GM21576 (cell line): Measurements from ENCODE around the gene UST.
"Not testable (repeated sequence)": the region's sequence is repeated elsewhere in the genome, so short reads cannot be mapped to it uniquely, and the experiment has no call there.

Experiments
- ATAC-seq: cut with Tn5 transposase; IDR thresholded peaks from one replicate; pipeline ENCODE4 v1.9.1; 2021; ENCODE audit warnings: mild to moderate bottlenecking, moderate library complexity; ENCODE audit not compliant: unreplicated experiment

UST gene

DNA sequence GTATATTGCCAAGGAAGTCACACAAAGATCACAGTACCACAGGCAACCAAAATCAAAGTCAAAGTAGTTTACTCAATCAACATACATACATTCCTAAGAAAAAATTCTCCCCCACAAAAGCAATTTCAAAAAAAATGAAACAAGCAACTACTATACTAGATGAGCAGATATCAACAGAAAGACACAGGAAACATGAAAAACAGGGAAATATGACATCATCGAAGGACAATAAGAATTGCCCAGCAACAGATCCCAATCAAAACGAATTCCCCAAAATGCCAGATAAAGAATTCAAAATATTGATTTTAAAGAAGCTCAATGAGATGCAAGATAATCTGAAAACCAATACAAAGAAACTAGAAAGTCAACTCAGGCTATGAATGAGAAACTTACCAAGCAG lies 351.0 kb downstream of the UST start:
- ATAC-seq = no peak

DNA sequence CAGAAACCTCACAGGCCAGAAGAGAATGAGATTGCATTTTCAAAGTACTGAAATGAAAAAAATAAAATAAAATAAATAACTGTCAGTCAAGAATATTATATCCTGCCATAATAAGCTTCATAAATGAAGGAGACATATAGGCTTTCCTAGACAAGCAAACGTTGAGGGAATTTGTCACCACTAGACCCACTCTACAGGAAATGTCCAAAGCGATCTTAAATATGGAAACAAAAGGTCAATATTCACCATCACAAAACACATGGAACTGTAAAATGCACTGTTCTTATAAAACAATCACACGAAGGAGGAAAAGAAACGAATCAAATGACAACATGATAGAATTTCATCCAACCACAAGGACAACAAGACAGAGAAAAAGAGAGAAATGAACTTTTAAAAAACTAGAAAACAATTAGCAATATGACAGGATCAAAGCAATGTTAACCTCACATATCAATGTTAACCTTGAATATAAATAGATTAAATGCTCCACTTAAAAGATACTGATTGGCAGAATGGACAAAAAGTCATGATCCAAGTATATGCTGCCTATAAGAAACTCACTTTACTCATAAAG lies 352.0 kb downstream of the UST start:
- no peak for ATAC-seq

- ATAC-seq = no peak
Observed at GRCh38 chr6:149102324-149102723, 355.5 kb downstream of the UST start.

GRCh38 chr6:149103950-149104349 lies 357.1 kb downstream of the UST start:
- not testable (repeated sequence) for ATAC-seq

DNA sequence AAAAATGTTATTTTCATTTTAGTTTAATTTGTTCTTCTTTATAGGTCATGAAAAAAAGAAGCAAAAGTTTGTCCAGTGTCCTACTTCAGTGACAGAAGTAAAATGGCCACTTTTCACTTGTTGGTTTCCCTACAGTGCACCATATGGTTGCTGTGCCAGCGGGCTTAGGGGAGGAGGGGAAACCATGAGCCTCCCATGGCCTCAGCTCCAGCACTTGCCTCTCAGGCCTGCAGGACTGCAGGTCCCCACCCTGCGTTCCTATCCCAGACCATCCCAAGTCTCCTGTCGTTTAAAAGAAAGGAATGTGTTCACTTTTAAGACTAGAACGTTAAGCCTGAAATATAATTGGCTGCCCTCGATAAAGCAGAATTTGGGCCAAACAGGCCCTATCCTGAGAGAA lies 360.7 kb downstream of the UST start:
- ATAC-seq = no peak

GRCh38 chr6:149108038-149108748 lies 361.4 kb downstream of the UST start:
- no peak for ATAC-seq

DNA sequence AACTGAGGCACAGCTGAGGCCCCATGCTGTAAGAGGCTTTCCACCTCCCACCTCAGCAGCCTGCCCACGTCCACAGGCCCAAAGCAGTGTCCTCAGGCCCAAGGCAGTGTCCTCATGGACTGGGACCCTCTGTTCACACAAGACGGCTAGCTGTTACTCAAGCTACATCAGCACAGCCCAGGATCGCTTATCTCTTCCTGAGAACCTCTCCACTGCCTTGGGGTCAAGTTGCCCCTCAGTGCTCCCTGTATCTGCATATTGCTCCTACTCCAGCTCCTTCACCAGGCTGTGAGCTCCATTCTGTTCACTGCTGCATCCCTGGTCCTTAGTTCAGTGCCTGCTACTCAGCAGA lies 361.9 kb downstream of the UST start:
- no peak for ATAC-seq

GRCh38 chr6:149109397-149110070 lies 362.7 kb downstream of the UST start:
- no peak for ATAC-seq

DNA sequence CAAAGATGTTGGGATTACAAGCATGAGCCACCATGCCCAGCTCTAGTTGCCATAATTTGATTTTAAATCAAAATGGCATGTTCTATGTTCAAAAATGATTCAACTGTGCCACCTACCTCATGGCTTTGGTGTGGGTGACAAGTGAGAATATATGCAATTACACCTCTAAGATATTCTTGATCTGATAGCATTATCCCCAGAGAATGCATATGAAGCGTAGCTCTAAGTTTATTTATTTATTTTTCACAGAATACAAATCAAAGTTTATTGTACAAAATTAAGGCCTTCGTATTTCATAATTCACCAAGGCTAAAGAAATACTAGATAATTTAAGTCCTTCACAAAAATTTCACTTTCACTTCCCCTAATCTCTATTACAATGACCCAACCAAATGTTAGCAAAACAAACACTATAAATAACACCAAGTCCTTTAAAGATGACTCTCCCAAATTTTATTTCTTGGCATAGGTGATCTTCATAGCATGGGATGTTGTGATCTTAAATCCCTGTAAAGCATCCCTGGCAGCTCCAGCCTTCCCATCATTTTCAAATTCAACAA lies 364.8 kb downstream of the UST start:
- ATAC-seq = peak; percentile 43

DNA sequence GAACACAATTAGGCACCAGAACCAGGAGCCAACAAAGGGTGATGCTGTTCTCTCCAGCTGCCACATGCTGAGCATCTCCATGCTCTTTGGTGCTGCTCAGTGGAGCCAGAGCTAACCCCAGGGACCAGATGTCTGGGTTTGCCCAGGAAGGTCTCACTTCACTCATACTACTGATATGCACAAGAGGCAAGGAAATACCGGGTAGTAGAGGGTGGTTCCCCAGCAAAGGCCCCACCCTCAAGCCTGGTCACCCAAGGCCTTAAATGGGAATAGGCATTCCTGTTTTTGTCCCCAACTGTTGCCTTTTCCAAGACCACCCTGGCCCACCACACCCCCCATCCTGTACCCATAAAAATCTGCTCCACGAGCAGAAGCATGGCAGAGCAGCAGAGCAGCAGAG lies 366.1 kb downstream of the UST start:
- peak; percentile 54 for ATAC-seq

GRCh38 chr6:149114167-149114566 lies 367.3 kb downstream of the UST start:
- no peak for ATAC-seq

DNA sequence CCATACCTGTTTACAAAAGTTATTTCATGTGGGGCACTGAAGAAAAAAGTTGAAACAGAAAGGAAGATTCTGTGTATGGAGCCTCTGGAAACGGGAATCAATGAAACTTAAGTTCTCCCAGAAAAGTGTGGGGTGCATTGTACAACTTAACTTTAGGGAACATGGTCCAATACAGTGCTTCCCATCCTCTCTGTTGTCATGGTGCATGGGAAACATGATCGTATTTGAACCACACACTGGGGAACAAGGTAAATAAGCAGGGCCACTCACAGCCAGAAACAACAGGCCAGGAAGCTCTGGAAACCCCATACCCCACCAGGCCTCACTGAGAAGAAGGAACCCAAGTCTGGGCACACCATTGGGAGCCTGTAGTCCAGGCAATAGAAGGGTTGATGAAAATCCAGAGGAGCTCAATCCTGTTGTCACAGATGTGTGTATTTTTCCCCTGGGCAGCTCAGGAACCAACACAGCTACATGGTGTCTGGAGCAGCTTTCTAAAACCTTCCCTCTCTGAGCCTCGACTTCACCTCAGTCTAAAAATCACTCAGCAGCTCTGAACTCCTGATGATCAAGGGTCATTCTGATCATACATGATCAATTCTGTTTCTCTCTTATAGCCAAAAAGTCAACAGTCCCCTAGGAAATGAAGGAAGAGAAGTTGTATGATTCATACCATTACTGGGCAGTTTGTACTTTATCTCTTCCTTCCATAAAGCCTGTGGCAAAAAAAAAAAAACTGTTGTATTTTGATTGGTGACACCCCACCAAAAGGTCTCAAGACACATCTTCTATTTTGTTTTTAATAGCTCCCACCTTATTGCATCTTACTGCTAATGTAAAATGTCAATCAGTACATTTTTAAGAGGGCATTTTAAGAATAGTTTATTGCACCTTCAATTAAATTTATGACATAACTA lies 372.2 kb downstream of the UST start:
- no peak for ATAC-seq

DNA sequence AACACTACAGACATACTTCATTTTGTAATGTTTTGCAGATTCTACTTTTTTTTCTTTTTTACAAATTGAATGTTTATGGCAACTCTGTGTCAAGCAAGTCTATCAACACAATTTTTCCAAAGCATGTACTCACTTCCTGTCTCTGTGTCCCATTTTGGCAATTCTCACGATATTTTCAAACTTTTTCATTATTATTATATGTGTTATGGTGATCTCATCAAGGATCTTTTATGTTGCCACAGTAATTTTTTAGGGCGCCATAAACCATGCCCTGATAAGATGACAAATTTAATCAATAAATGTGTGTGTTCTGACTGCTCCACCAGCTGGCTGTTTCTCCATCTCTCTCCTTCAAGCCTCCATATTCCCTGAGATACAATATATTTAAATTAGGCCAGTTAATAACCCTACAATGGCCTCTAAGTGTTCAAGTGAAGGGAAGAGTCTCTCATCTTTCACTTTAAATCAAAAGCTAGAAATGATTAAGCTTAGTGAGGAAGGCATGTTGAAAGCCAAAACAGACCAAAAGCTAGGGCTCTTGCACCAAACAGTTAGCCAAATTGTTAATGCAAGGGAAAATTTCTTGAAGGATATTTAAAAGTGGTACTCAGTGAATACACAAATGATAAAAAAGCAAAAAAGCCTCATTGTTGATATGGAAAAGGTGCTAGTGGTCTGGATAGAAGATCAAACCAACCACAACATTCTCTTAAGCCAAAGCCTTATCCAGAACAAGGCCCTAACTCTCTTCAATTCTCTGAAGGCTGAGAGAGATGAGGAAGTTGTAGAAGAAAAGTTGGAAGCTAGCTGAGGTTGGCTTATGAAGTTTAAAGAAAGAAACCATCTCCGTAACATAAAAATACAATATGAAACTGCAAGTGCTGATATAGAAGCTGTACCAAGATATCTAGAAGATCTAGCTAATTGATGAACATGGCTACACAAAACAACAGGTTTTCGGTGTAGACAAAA lies 376.3 kb downstream of the UST start:
- ATAC-seq = no peak

DNA sequence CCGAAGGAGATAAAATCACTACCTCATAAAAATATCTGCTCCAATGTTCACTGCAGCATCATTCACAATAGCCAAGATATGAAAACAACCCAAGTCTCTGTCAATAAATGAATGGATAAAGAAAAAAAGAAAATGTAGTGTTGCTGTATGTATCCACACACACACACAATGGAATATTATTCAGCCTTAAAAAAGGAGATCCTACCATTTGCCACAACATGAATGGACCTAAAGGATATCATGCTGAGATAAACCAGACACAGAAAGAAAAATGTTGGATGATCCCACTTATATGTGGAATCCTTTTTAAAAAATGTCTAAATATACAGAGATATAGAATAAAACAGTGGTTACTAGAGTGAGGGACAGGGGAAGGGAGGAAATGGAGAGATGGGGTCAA lies 378.5 kb downstream of the UST start:
- no peak for ATAC-seq
